Activated gamma-delta T cell treated with anti-CD3 and anti-CD28 coated beads, Interleukin-2, amount 50 U/mL, for 16 hours (primary cell): ENCODE measurements around the gene SECISBP2.

Source experiments
- DNase-seq: peaks from one replicate; pipeline ENCODE4 v3.0.0-alpha.2; 2020; ENCODE audit warnings: low read depth

SECISBP2 gene

DNA sequence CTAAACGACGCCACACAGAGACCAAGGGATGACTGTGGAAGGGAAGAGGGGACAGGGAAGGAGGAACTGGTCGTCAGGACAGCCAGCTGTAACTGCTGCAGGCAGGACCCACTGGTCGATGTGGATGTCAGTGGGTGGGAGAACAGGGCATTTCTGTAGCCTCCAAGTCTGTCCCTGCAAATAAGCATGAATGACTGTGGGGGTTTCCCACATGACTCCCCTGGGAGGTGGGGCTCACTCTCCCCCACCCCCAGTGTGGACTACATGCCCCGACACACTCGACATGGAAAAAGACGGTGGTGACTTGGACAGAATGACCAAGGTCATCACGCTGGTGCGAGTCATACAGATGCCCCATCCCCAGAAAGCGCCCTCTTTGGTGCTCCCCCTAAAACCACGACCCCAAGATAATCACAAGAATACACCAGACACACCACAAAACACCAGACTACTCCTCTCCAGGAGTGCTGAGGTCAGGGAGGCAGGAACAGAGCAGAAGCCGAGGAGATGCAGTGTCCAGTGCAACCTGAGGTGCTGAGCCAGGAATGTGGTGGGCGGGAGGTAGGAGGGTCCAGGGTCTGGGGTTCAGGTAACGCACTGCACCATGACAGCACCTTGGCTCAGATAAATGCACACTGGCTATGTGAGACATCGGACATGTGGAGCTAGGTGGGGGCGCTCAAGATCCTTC is 64.9 kb downstream of the SECISBP2 start:
- no peak for DNase-seq

GRCh38 chr9:89383721-89384300 is 65.5 kb downstream of the SECISBP2 start:
- no peak for DNase-seq

DNA sequence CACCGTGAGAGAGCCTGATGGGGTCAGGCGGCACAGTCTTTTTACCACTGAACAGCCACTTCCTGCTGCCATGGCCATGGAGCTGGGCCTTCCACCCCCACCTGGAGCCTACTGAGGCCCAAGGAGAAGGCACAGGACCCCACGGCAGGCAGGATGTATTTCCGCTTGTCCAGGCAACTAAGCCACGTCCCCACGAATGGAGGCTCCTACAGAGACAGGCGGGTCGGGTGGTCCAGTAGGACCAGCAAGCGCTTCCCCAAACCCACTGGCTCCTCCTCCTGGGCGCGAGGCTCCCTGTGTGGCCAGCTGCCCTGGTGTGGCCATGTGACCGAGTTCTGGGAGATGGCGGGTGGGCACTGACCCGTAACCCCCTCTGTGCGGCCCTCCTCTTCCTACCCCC is 66.5 kb downstream of the SECISBP2 start:
- DNase-seq, result no peak

GRCh38 chr9:89386206-89386605 is 67.9 kb downstream of the SECISBP2 start:
- no peak for DNase-seq

DNA sequence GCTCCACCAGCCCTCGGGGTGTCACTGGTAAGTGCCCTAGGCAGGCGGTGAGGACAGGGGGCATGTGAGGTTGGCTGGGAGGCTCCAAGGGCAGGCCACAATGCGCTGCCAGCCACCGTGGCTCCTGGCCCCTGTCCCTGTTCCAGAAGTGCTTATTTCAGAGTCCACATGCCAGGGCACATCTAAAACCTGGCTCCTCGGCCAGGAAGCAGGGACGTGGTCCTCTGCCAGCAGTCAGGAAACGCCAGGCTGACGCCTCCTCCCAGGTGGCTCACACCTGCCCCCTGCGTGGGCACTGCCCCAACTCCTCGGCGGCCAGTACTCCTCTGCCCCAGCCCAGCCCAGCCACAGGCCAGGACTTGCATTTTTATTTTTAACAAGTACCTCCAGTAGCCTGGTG is 68.5 kb downstream of the SECISBP2 start:
- no peak for DNase-seq

- no peak for DNase-seq
Observed at GRCh38 chr9:89387197-89387849, 69.0 kb downstream of the SECISBP2 start.

GRCh38 chr9:89388084-89388867 is 70.0 kb downstream of the SECISBP2 start:
- DNase-seq, result no peak

DNA sequence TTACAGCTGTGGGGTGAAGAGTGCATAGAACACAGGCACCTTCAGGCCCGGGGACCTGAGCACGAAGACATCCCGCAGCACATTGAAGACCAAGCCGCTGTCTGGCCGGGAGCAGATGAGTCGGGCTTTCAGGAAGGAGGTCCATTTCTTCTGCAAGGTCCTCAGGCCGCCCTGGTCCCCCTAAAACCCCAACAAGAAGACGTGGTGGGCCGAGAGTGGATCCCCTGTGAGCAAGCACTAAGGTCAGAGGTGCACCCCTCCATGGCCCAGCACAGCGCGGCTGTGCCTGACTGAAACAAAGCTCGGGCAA is 70.5 kb downstream of the SECISBP2 start:
- no peak for DNase-seq

DNA sequence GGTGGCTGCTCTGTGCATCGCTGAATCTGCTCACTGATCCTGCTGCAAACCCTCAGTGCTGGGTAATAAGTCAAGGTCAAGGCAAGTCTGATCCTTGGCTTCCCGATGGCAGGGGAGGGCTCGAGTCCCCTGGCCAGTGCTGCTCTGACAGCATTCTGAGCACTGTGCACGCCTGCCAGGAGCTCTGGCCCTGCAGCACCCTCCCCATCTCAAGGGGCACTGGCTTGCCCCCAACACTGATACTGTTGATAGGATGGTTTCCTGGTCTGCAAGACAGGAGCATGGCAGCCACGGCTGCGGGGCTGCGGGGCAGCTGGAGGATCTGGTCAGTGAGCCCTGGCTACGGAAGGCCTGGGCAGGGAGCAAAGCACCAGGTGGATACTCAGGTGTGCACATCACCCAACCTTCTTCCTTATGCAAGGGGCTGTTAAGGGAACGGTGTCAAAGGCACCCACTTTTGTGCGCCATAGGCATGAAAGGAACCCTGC is 71.8 kb downstream of the SECISBP2 start:
- DNase-seq, result no peak

DNA sequence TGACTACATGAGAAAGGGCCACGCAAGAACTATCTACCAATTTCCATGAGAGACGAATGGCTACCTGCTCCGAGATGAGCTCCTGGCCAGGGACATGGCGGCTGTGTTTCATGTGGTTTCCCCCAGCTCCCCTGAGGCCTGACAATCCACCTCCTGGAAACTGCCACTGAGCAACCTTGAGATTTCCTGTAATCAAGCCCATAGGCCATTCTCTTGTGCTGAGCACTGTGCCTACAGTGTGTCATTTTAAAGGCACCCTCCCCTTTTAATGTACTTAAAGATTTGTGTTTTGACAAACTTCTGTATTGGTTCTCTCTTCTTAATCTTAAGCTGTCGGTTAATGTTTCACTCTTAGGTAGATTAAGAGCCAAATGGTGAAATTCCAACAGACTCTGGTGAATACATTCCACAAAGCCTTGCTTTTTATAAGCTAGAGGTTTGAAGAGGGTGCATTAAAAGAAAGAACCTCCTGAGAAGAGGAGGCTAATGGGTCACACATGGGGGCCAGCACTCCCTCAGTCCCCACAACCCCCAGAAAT is 72.3 kb downstream of the SECISBP2 start:
- DNase-seq, result no peak

- no peak for DNase-seq
Observed at GRCh38 chr9:89391585-89391984, 73.3 kb downstream of the SECISBP2 start.

DNA sequence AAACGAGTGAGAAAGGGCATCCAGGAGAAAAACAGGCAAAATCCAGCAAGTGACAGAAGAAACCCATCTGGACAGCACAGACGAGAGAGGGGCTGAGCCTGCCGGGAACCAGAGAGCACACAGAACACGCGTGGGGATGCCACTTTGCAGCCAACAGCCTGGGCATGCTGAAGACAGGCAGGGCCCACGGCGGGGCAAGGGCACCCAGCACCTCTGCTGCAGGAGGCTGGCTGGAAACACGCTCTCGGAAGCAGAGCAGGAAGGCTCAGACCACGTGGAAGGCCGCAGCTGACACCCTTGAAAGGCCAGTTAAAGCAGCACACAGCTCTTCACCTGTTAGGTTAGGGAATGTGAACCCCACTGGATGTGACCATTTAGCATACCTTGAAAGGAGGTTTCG is 76.1 kb downstream of the SECISBP2 start:
- DNase-seq, result no peak

GRCh38 chr9:89395931-89396710 is 77.8 kb downstream of the SECISBP2 start:
- DNase-seq, result no peak

DNA sequence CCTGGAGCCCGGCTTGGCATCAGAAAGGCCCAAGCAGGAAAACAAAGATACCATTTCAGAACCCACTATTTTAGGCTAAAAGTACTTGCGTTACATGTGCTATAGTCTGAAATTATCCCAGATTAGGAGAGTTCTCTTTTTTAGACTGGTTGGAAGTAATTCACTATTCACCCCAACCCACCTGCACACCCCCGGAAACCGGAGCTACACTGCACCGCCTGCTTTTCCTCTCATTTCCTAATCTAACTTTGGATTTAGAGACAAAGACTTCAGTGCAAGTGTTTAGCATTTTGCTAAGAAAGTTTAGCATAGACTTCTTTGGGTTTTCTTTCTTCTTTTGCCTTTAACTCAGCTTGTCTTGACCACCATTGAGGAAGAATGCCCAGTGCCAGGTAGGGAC is 79.2 kb downstream of the SECISBP2 start:
- DNase-seq, result no peak

DNA sequence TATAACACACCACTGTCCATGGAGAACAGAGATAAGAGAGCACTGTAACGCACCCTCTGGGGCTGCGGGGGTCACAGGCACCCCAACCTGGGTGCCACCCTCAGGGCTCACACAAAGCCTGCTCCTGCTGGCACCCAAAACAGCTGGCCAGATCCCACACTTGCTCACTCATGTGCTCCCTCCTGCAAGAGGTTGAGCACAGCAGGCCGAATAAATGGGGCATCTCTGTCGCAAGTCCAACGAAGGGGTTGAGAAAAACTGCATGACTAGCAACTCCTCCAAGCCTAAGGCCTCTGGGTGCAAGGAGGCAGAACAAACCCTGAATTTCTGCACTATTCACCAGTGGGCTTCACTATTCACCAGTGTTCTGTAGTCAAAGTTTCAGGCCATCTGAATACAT is 80.3 kb downstream of the SECISBP2 start:
- no peak for DNase-seq

DNA sequence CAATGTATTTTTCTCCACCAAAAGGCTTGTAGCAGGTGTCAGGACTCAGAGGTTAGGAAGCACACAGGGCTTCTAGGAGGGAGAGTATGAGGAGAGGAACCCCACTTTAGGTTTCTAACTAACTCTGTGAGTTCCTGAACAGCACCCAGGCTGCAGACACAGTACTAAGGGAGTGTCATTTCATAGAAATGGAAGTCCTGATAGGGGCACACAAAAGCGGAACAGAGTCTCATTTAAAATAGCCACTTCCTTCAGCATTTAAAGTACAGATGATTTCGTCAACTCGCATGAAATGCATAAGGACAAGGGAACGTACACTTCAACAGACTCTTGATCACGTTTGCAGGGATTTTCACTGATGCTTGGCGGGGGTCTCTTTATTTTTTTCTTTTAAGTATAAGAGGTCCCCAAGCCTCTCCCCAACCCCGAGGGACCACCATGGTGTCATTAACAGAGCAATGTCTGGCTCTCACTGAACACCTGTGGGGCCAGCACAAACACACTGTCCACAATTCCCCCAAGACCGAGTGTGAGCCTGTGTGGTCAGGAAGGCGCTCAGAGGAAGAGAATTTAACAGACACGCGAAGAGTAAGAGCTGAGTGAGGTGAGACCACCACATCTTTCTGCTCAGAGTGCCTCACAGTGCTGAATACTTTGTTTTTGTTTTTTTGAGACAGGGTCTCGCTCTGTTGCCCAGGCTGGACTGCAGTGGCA is 82.3 kb downstream of the SECISBP2 start:
- DNase-seq, result no peak

GRCh38 chr9:89402695-89403427 is 84.6 kb downstream of the SECISBP2 start:
- no peak for DNase-seq

- DNase-seq, result no peak
Observed at GRCh38 chr9:89404074-89404473, 85.8 kb downstream of the SECISBP2 start.

GRCh38 chr9:89405826-89406225 is 87.5 kb downstream of the SECISBP2 start:
- DNase-seq, result no peak

GRCh38 chr9:89407070-89407469 is 88.8 kb downstream of the SECISBP2 start:
- no peak for DNase-seq
